ENCODE measurements around the gene KRT20. TPM values are rescaled to one million over a fixed set of nuclear protein-coding genes. Genes with fewer than 3 reads are reported as not detected.

Gene KRT20
- total and polyA plus RNA-seq, 2 donors (not counting 3 experiments of a cell fraction or from before 2014, with no cell fraction given): not detected

DNA sequence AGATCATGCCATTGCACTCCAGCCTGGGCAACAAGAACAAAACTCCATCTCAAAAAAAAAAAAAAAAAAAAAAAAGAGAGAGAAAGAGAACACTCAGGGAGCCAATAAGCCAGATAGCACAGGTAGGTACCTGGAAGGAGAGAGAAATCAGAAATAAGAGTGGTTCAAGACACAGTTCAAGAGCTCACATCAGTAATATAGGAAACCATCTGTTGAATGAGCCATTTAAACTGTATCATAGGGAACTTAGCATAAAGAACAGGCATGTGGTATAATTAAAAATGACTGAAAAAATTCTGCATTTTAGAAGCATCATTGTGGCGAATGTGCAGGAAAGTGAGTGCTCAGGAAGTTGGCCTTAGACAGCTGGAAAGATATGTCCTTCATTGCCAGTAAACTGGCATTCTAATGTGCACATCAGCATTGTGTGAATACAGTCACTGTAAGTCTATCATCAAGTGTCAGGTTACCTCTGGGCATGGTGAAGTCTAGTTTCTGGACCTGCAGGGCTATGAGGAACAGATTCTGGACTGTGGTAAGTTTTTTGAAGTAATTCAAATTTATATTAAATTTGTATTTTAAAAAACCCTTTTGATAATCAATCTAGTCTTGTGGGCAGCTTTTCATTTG, 38.4 kb downstream of the KRT20 start:
- no peaks in the 10 kb centered on the region for H3K36me3 ChIP-seq (ENCODE audit: control insufficient read depth in 2 of 2, extremely low read depth in 1 of 2, insufficient read depth in 2 of 2, low read length in 2 of 2)
- TF ChIP-seq POLR2AphosphoS5 (IDR thresholded peaks at IDR 0.05; ENCODE audit: insufficient read depth, low read depth, low read length) (no peak), JUN (IDR thresholded peaks at IDR 0.05; ENCODE audit: borderline replicate concordance, insufficient read depth, insufficient read length, low read depth) (no peak), FOS (IDR thresholded peaks at IDR 0.05; ENCODE audit: borderline replicate concordance, insufficient read depth, low read length) (no peak), GATA2 (IDR thresholded peaks at IDR 0.05; ENCODE audit: insufficient read depth, insufficient read length, low read depth, low read length) (no peak), POLR2A (IDR thresholded peaks at IDR 0.05; ENCODE audit: low read depth, low read length) (no peak), MYC (IDR thresholded peaks at IDR 0.05; ENCODE audit: low read depth, low read length) (no peak), EZH2 (IDR thresholded peaks at IDR 0.05; ENCODE audit: borderline replicate concordance, low read depth, low read length, severe bottlenecking) (no peak)
- TF ChIP-seq, protein P1, sequence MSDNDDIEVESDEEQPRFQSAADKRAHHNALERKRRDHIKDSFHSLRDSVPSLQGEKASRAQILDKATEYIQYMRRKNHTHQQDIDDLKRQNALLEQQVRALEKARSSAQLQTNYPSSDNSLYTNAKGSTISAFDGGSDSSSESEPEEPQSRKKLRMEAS (IDR thresholded peaks at IDR 0.05; ENCODE audit: insufficient read depth, insufficient read length): no peak
- TF ChIP-seq, protein P2, sequence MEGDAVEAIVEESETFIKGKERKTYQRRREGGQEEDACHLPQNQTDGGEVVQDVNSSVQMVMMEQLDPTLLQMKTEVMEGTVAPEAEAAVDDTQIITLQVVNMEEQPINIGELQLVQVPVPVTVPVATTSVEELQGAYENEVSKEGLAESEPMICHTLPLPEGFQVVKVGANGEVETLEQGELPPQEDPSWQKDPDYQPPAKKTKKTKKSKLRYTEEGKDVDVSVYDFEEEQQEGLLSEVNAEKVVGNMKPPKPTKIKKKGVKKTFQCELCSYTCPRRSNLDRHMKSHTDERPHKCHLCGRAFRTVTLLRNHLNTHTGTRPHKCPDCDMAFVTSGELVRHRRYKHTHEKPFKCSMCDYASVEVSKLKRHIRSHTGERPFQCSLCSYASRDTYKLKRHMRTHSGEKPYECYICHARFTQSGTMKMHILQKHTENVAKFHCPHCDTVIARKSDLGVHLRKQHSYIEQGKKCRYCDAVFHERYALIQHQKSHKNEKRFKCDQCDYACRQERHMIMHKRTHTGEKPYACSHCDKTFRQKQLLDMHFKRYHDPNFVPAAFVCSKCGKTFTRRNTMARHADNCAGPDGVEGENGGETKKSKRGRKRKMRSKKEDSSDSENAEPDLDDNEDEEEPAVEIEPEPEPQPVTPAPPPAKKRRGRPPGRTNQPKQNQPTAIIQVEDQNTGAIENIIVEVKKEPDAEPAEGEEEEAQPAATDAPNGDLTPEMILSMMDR (IDR thresholded peaks at IDR 0.05; ENCODE audit: extremely low read depth in 1 of 2, insufficient read depth in 1 of 2, low read depth in 1 of 2, low read length in 2 of 2): no peak
- H3K4me2 ChIP-seq (ENCODE audit: insufficient read depth, low read length): no peak overlapping the region
- intact Hi-C loops (cut with micrococcal nuclease): no loop called here
- no peaks in the 10 kb centered on the region for H3K4me1 ChIP-seq (ENCODE audit: control insufficient read depth, extremely low read depth, insufficient read depth, low read length)
- DNase-seq (ENCODE audit: low read depth, low spot score): no peak
- no peak overlapping the region for H2AFZ ChIP-seq (ENCODE audit: low read depth, low read length)
- no peak overlapping the region for H3K9ac ChIP-seq (replicated peaks; ENCODE audit: extremely low read depth, insufficient read depth, low read length)
- H3K27me3 ChIP-seq (ENCODE audit: control insufficient read depth in 2 of 2, insufficient read depth in 2 of 2, low read length in 2 of 2): peaks cover 12 to 20% of the 10 kb centered on the region in 2 experiments
- H3K9me3 ChIP-seq (replicated peaks; ENCODE audit: control insufficient read depth, insufficient read depth, low read length): no peaks in the 10 kb centered on the region
- no peaks in the 10 kb centered on the region for H3K79me2 ChIP-seq (ENCODE audit: control insufficient read depth, insufficient read depth, low read length)
- CTCF ChIA-PET: interaction anchor here (0.8 to 1.6 kb wide), 2 partner anchors 28 to 802 kb away, joined by 3 read pairs; no protein-coding TSS in a partner anchor
- H3K27ac ChIP-seq (ENCODE audit: insufficient read depth, low read depth, low read length): no peak overlapping the region
- FAIRE-seq: no peak
- POLR2A ChIA-PET: no interaction called here
- no peaks in the 10 kb centered on the region for H4K20me1 ChIP-seq (replicated peaks; ENCODE audit: control insufficient read depth, extremely low read depth, insufficient read depth, low read length)
- dilution Hi-C loops (cut with MboI; ENCODE audit: extremely low pct_ligation_motif_present, low sequenced_read_pairs): no loop called here
- BruUV-seq (replicated peaks): no TSS peak
- H3K9me1 ChIP-seq (replicated peaks; ENCODE audit: control insufficient read depth, extremely low read depth, insufficient read depth, low read length): no peaks in the 10 kb centered on the region
- no peak overlapping the region for H3K4me3 ChIP-seq (replicated peaks in 1 of 3; ENCODE audit: insufficient read depth in 1 of 3, low read depth in 1 of 3, low read length in 3 of 3)

All from endothelial cell of umbilical vein (primary cell).